ENCODE measurements around the gene RNF223. TPM values are rescaled to one million over a fixed set of nuclear protein-coding genes. Genes with fewer than 3 reads are reported as not detected.
"Not testable (repeated sequence)": the region's sequence is repeated elsewhere in the genome, so short reads cannot be mapped to it uniquely, and the experiment has no call there.

Gene RNF223
- total RNA-seq, 1 experiment from 2014 or later: not detected

DNA sequence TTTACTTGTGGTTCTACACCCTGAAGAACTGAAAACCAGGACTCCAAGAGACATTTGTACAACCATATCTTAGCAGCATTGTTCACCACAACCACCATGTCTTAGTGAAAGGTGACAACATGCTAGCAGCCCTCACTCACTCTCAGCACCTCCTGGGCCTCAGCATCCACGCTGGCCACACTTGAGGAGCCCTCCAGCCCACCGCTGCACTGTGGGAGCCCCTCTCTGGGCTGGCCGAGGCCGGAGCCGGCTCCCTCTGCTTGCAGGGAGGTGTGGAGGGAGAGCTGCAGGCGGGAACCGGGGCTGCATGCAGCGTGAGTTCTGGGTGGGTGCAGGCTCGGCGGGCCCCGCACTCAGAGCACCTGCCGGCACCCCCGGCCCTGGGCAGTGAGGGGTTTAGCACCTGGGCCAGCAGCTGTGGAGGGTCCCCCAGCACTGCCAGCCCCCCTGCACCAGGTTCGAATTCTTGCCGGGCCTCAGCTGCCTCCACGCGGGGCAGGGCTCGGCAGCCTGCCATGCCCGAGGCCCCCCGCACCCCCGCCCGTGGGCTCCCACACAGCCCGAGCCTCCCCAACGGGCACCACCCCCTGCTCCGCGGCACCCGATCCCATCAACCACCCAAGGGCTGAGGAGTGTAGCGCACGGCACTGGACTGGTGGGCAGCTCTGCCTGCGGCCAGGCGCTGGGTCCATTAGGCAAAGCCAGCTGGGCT lies 32.6 kb upstream of the RNF223 start:
- Histone ChIP-seq H3K14ac (ENCODE audit: insufficient read depth, low read length) (no peak overlapping the region), H2BK120ac (ENCODE audit: low read depth, low read length, poor library complexity, severe bottlenecking) (no peak overlapping the region), H2AFZ (ENCODE audit: low read length) (no peak overlapping the region), H3T11ph (ENCODE audit: low read length) (no peak overlapping the region), H4K5ac (ENCODE audit: insufficient read length, low read depth, low read length) (no peak overlapping the region), H3K23ac (ENCODE audit: insufficient read length, low read depth, low read length) (no peak overlapping the region), H3K4me2 (ENCODE audit: insufficient read depth, insufficient read length, low read length) (no peak overlapping the region), H3K4me1 (ENCODE audit: insufficient read depth, low read length) (no peaks in the 10 kb centered on the region; the same call in 1 of the 2 replicates), H3K23me2 (ENCODE audit: insufficient read length, low read depth, low read length, poor library complexity, severe bottlenecking) (no peaks in the 10 kb centered on the region), H4K8ac (replicated peaks; ENCODE audit: insufficient read length, low read depth, low read length) (no peak overlapping the region), H3K9me3 (ENCODE audit: control insufficient read depth, low read depth, low read length) (peaks cover 9% of the 10 kb centered on the region), H3K27ac (ENCODE audit: insufficient read length, low read depth, low read length) (no peak overlapping the region), H4K20me1 (ENCODE audit: control insufficient read depth, insufficient read depth, insufficient read length) (no peaks in the 10 kb centered on the region), H3K56ac (ENCODE audit: insufficient read length, low read depth, low read length) (no peak overlapping the region), H4K91ac (ENCODE audit: insufficient read length, low read depth, low read length) (no peak overlapping the region), H2BK5ac (ENCODE audit: insufficient read length, low read length) (no peak overlapping the region), H3K9ac (ENCODE audit: extremely low read depth, insufficient read length, low read length) (no peak overlapping the region), H3K79me2 (ENCODE audit: insufficient read depth, low read length) (no peaks in the 10 kb centered on the region), H2BK20ac (ENCODE audit: low read depth, low read length, poor library complexity, severe bottlenecking) (no peak overlapping the region), H2BK12ac (ENCODE audit: insufficient read length, low read depth, low read length) (no peak overlapping the region), H2BK15ac (ENCODE audit: low read depth, low read length) (no peak overlapping the region), H3K27me3 (ENCODE audit: insufficient read depth, low read length) (no peaks in the 10 kb centered on the region), H3K4ac (ENCODE audit: low read depth, low read length) (no peak overlapping the region), H3K79me1 (ENCODE audit: insufficient read depth, low read depth, low read length, poor library complexity, severe bottlenecking) (peaks cover 2% of the 10 kb centered on the region), H3K18ac (ENCODE audit: insufficient read length, low read depth, low read length) (no peak overlapping the region), H2AK5ac (ENCODE audit: insufficient read length, low read length) (no peak overlapping the region)
- Mint-ChIP-seq H3K27ac (no peak overlapping the region), H3K4me1 (no peaks in the 10 kb centered on the region), H3K27me3 (ENCODE audit: low read depth) (peaks cover 3% of the 10 kb centered on the region), H3K4me3 (no peak overlapping the region), H3K9me3 (peaks cover 25 to 38% of the 10 kb centered on the region in 2 experiments), H3K36me3 (ENCODE audit: insufficient read depth in 1 of 3, low read depth in 3 of 3) (peaks cover 29 to 59% (median 37%) of the 10 kb centered on the region in 3 experiments)
- TF ChIP-seq CTCF (conservative IDR thresholded peaks at IDR 0.05): no peak
- no peak for DNase-seq
- WGBS (ENCODE audit: extremely low coverage, insufficient read length, low lambda C conversion rate): no CpG with 5 or more reads among the region's 31 CpGs

- not testable (repeated sequence) for H3K9ac ChIP-seq (ENCODE audit: extremely low read depth, insufficient read length, low read length); H3K4me2 ChIP-seq (ENCODE audit: insufficient read depth, insufficient read length, low read length); H4K91ac ChIP-seq (ENCODE audit: insufficient read length, low read depth, low read length); H3K4me1 Mint-ChIP-seq; H2BK12ac ChIP-seq (ENCODE audit: insufficient read length, low read depth, low read length); H3K9me3 ChIP-seq (ENCODE audit: control insufficient read depth, low read depth, low read length); H3K23me2 ChIP-seq (ENCODE audit: insufficient read length, low read depth, low read length, poor library complexity, severe bottlenecking); H2AK5ac ChIP-seq (ENCODE audit: insufficient read length, low read length); H3K79me1 ChIP-seq (ENCODE audit: insufficient read depth, low read depth, low read length, poor library complexity, severe bottlenecking); H4K20me1 ChIP-seq (ENCODE audit: control insufficient read depth, insufficient read depth, insufficient read length); H3K27me3 ChIP-seq (ENCODE audit: insufficient read depth, low read length); H2BK20ac ChIP-seq (ENCODE audit: low read depth, low read length, poor library complexity, severe bottlenecking); H3K14ac ChIP-seq (ENCODE audit: insufficient read depth, low read length); H4K8ac ChIP-seq (replicated peaks; ENCODE audit: insufficient read length, low read depth, low read length); H3K27ac ChIP-seq (ENCODE audit: insufficient read length, low read depth, low read length); H3K18ac ChIP-seq (ENCODE audit: insufficient read length, low read depth, low read length); H2AFZ ChIP-seq (ENCODE audit: low read length); H3K23ac ChIP-seq (ENCODE audit: insufficient read length, low read depth, low read length); H3K4me3 Mint-ChIP-seq; H4K5ac ChIP-seq (ENCODE audit: insufficient read length, low read depth, low read length); H3K4me1 ChIP-seq (ENCODE audit: insufficient read depth, low read length); H2BK5ac ChIP-seq (ENCODE audit: insufficient read length, low read length); H3T11ph ChIP-seq (ENCODE audit: low read length); H3K56ac ChIP-seq (ENCODE audit: insufficient read length, low read depth, low read length); H3K27ac Mint-ChIP-seq; H3K79me2 ChIP-seq (ENCODE audit: insufficient read depth, low read length); H2BK120ac ChIP-seq (ENCODE audit: low read depth, low read length, poor library complexity, severe bottlenecking); H3K4ac ChIP-seq (ENCODE audit: low read depth, low read length); DNase-seq; H2BK15ac ChIP-seq (ENCODE audit: low read depth, low read length)
- WGBS (ENCODE audit: extremely low coverage, insufficient read length, low lambda C conversion rate): no CpG with 5 or more reads among the region's 6 CpGs
- peaks cover 27 to 49% (median 30%) of the 10 kb centered on the region in 3 experiments for H3K36me3 Mint-ChIP-seq (ENCODE audit: insufficient read depth in 1 of 3, low read depth in 3 of 3)
- peaks cover 17% of the 10 kb centered on the region for H3K27me3 Mint-ChIP-seq (ENCODE audit: low read depth)
- peaks cover 41 to 53% of the 10 kb centered on the region in 2 experiments for H3K9me3 Mint-ChIP-seq
Observed at GRCh38 chr1:1104152-1104551, 30.0 kb upstream of the RNF223 start.
